HL-60/S4 treated with retinoic acid at 250 ng/mL for 4 days and 3 days (cell line): Measurements from ENCODE around the gene HIGD2A.

Source experiments
- in situ Hi-C: fragments of 300-500 bp; cut with MboI; formaldehyde crosslinking; loops from 2 replicates; pipeline ENCODE4 v1.7.0; 2022; ENCODE audit warnings: low sequenced_read_pairs

The HIGD2A gene

DNA sequence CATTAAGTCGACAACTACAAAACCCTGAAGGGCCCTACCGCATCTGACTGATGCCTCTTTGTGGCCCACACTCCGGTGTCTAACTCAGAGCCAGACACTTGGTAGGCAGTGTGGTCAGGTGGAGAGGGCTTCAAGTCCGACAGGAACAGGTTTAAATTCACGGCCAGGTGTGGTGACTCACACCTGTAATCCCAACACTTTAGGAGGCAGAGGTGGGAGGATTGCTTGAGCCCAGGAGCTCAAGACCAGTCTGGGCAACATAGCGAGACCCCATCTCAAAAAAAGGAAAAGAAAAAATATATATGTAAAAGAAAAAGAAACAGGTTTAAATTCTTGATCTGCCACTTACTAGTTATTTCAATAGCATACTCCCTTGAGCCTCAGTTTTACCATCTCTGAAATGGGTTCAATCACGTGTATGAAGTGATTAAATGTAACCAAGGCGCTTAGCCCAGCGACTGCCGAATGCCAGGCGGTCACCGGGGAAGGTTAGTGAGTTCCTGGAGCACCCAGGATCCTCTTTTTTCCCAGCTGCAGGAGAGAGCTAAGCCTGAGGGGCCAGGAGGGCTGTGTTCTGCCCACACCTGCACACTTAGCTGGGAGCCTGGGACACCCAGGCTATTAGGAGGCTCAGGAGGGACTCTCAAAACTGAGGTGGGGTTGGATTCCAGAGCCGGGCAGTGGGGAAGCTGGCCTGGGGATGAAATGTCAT is 26.8 kb downstream of the HIGD2A start:
- in situ Hi-C loops, result no loop called here

DNA sequence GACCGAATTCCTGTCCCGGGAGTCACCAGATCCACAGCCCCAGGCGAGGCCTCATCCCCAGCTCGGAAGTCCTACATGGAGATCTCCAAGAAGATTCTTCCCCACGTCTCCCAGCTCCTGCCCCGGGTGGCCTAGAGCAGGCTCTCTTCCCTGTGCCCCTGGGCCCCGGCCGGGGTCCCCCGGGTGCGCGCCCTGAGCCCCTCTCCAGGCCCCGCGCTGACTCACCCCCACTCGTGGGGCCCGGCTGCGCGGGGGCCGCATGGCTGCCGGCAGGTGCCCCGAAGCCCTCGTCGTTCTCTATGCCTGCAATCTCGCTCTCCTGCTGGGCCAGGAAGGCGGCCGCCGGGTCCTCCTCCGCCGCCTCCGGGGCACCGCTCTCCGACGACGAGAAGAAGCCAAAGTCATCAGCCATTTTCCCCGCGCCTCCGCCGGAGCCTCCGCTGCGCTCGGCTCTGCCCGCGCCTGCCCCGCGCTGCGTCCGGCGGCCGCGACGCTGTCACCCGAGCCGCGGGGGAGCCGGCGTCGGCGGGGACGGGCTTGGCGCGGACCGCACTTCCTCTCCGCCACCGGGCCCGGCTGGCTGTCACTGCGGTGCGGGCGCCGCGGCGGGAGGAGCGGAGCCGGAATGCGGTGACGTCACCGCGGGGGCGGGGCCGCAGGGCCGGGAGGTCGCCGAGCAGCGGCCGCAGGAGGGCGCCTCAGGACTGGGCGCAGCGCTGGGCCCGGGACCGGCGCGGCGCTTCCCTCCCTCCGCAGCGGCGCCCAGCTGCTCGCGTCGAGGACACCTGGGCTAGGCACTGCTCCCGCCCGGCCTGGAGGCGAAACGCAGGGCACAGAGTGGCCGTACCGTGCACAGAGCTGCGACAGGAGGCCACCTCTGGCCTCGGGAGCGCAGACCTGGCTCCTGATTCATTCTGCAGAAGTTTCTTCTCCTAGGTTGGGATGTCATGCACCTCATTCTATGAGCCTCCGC is 27.7 kb downstream of the HIGD2A start, which contains the start of gene CLTB:
Gene CLTB (minus strand): TSS at position 588 of the 973 bp plus-strand sequence. CDS start 176 bp downstream, at position 412.
- in situ Hi-C loops, result no loop called here

DNA sequence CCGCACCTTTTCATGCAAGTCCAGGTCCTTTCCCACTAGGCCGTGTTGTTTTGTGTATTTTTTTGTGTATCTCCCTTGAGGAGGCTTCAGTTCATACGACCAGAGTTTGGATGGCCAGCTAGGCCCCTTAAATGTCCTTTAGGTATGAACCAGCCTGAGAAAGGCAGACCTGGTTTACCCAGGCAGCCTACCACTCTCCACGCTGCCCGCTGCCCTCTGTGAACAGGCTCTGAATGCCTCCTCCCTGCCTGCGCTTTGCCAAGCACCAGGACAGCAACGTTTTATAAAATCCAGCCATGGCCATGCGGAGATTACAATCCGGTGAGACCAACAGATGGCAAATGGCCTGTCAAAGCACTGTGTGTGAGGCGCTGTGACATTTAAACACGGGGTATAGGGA is 28.4 kb downstream of the HIGD2A start:
- in situ Hi-C loops, result no loop called here

DNA sequence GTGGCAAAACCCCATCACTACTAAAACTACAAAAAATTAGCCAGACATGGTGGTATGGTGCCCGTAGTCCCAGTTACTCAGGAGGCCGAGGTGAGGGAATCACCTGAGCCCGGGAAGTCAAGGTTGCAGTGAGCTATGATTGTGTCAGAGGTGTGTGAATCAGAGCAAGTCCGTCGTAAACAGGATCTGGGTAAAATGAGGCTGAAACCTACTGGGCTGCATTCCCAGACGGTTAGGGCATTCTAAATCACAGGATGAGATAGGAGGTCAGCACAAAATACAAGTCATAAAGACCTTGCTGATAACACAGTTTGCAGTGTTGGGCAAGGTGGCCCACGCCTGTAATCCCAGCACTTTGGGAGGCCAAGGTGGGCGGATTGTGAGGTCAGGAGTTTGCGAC is 29.7 kb downstream of the HIGD2A start:
- in situ Hi-C loops, result no loop called here

DNA sequence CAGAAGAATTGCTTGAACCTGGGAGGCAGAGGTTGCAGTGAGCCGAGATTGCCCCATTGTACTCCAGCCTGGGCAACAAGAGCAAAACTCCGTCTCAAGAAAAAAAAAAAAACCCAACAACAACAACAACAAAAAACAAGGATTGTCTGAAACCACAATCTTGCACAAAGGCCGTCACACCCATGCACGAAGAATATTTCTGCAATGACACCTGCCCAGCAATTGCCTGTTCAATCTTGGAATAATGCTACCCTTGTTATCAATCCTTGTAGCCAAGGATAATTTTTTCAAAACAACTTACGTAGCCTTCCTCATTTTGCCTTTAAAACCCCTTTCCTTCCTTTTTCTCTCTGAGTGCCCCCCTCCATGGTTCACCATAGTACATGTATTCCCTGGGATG is 31.5 kb downstream of the HIGD2A start:
- in situ Hi-C loops, result no loop called here

- in situ Hi-C loops, result no loop called here
Observed at GRCh38 chr5:176420972-176421544, 32.5 kb downstream of the HIGD2A start.

DNA sequence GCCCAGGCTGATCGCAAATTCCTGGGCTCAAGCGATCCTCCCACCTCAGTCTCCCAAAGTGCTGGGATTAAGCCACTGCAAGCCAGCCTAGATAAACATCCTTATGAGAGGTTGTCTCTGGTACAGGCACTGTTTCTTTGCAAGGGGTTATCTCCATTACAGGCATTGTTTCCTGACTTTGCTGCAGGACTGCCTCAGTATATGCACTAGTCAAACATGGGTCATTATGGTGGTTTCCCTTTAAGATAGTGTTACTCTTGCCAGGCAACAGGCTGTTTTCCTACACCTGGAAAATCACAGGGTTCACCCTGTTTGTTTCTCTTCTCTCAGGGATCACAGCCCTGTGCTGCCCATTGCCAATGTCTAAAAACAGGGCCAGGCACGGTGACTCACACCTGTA is 35.6 kb downstream of the HIGD2A start:
- in situ Hi-C loops, result no loop called here

DNA sequence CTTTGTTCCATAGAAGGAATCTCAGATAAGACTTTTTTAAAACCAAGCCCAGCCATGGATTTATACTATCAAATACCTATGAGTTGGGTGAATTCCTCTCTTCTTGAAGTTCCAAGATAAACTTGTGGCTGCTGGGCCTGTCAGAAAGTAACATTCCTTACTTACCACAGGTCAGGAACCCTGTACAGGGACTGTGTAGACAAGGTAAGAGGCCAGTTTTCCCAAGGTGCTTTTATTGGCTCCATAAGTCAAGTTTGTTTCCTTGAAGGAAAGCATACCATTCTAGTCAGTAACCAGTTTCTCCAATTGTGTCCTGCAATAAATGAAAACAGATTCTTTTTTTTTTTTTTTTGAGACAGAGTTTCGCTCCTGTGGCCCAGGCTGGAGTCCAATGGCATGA is 36.6 kb downstream of the HIGD2A start:
- in situ Hi-C loops, result no loop called here

GRCh38 chr5:176425791-176426190 is 37.2 kb downstream of the HIGD2A start:
- in situ Hi-C loops, result no loop called here

- in situ Hi-C loops, result no loop called here
Observed at GRCh38 chr5:176426876-176427275, 38.3 kb downstream of the HIGD2A start.

DNA sequence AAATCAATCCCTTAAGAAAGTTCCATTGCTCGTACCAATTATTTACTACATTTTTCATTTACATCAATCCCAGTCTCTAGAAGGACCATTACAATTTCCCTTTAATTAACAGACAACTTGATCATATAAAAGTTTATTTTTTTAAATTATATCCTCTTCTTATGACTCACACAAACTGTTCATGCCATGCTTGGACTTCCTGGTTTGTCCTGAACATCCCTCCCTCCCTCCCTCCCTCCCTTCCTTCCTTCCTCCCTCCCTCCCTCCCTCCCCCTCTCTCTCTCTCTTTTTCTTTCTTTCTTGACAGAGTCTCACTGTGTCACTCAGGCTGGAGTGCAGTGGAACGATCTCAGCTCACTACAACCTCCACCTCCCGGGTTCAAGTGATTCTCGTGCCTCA is 39.4 kb downstream of the HIGD2A start:
- in situ Hi-C loops, result no loop called here

GRCh38 chr5:176429972-176430371 is 41.4 kb downstream of the HIGD2A start:
- in situ Hi-C loops, result no loop called here

GRCh38 chr5:176432707-176433106 is 44.2 kb downstream of the HIGD2A start:
- in situ Hi-C loops, result no loop called here

DNA sequence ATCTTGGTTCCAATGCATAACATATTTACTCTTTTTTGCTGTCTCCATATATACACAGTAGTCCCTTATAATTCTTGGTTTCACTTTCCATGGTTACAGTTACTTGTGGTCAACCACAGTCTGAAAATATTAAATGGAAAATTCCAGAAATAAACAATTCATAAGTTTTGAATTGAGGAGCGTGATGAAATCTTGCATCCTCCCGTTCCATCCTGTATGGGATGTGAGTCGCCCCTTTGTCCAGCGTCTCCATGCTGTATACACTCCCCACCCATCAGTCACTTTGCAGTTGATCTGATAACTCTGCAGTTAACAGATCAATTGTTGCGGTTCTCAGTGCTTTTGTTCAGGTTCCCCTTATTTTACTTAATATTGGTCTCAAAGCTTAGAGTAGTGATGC is 48.1 kb downstream of the HIGD2A start:
- in situ Hi-C loops, result no loop called here

- in situ Hi-C loops, result no loop called here
Observed at GRCh38 chr5:176438959-176439757, 50.6 kb downstream of the HIGD2A start.
